ENCODE data around the gene IL34. TPM values are rescaled to one million over a fixed set of nuclear protein-coding genes. Genes with fewer than 3 reads are reported as not detected.

The IL34 gene
- total and polyA plus RNA-seq, 4 donors = 0.25 to 0.93 (median 0.42) TPM

GRCh38 chr16:70682239-70683145 is 36.1 kb downstream of the IL34 start:
- 30% methylated on average over 14 of the region's 14 CpGs for whole genome bisulfite sequencing
- no peaks in the 10 kb centered on the region for H3K27me3 ChIP-seq (ENCODE audit: control insufficient read depth in 4 of 4, insufficient read depth in 4 of 4, low read length in 3 of 4)
- peak overlapping the region; percentile 8 to 90 (median 27) for H3K4me3 ChIP-seq (ENCODE audit: low read depth in 1 of 3, low read length in 3 of 3)
- peaks cover 16 to 56% (median 34%) of the 10 kb centered on the region in 4 donors for H3K4me1 ChIP-seq (ENCODE audit: control insufficient read depth in 4 of 4, insufficient read depth in 4 of 4, low read length in 3 of 4)
- TF ChIP-seq RXRA (IDR thresholded peaks at IDR 0.05) (peak; percentile 28 to 58), JUND (IDR thresholded peaks at IDR 0.05) (no peak), HNF4A (conservative IDR thresholded peaks at IDR 0.05) (no peak), GABPA (IDR thresholded peaks at IDR 0.05 in 1 of 2, conservative IDR thresholded peaks at IDR 0.05 in 1 of 2) (no peak), HNF4G (IDR thresholded peaks at IDR 0.05) (no peak), REST (IDR thresholded peaks at IDR 0.05) (no peak), FOXA2 (IDR thresholded peaks at IDR 0.05) (peak; percentile 16), NR2F2 (IDR thresholded peaks at IDR 0.05) (peak; percentile 18), SP1 (IDR thresholded peaks at IDR 0.05) (no peak), FOXA1 (IDR thresholded peaks at IDR 0.05) (no peak), RAD21 (IDR thresholded peaks at IDR 0.05) (peak; percentile 34 to 73), MAX (IDR thresholded peaks at IDR 0.05) (peak; percentile 10), EGR1 (IDR thresholded peaks at IDR 0.05; ENCODE audit: low read depth in 2 of 2) (no peak), TAF1 (conservative IDR thresholded peaks at IDR 0.05) (no peak), ZBTB33 (IDR thresholded peaks at IDR 0.05) (no peak), YY1 (IDR thresholded peaks at IDR 0.05) (no peak)
- TF ChIP-seq, protein P1, sequence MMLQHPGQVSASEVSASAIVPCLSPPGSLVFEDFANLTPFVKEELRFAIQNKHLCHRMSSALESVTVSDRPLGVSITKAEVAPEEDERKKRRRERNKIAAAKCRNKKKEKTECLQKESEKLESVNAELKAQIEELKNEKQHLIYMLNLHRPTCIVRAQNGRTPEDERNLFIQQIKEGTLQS (IDR thresholded peaks at IDR 0.05) = no peak
- TF ChIP-seq, protein P2, sequence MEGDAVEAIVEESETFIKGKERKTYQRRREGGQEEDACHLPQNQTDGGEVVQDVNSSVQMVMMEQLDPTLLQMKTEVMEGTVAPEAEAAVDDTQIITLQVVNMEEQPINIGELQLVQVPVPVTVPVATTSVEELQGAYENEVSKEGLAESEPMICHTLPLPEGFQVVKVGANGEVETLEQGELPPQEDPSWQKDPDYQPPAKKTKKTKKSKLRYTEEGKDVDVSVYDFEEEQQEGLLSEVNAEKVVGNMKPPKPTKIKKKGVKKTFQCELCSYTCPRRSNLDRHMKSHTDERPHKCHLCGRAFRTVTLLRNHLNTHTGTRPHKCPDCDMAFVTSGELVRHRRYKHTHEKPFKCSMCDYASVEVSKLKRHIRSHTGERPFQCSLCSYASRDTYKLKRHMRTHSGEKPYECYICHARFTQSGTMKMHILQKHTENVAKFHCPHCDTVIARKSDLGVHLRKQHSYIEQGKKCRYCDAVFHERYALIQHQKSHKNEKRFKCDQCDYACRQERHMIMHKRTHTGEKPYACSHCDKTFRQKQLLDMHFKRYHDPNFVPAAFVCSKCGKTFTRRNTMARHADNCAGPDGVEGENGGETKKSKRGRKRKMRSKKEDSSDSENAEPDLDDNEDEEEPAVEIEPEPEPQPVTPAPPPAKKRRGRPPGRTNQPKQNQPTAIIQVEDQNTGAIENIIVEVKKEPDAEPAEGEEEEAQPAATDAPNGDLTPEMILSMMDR (IDR thresholded peaks at IDR 0.05; ENCODE audit: low read depth, low read length, missing input control) = peak; percentile 16
- peak overlapping the region; percentile 68 to 92 for H3K9ac ChIP-seq (ENCODE audit: low read depth in 1 of 2, low read length in 2 of 2)
- H3K36me3 ChIP-seq (ENCODE audit: control insufficient read depth in 4 of 4, insufficient read depth in 3 of 4, low read depth in 1 of 4, low read length in 3 of 4) = peaks cover 4 to 24% (median 14%) of the 10 kb centered on the region in 4 donors
- H3K27ac ChIP-seq (ENCODE audit: low read depth in 1 of 2, low read length in 2 of 2) = peak overlapping the region; percentile 94 to 95
- DNase-seq (ENCODE audit: low spot score) = no peak
- no peaks in the 10 kb centered on the region for H3K9me3 ChIP-seq (ENCODE audit: control insufficient read depth in 4 of 4, low read length in 3 of 4)
